ENCODE results near the gene NAIF1. TPM values are rescaled to one million over a fixed set of nuclear protein-coding genes. Genes with fewer than 3 reads are reported as not detected.

NAIF1 gene
- total RNA-seq, 4 donors from 2014 or later = 0.60 to 23.2 (median 14.0) TPM

DNA sequence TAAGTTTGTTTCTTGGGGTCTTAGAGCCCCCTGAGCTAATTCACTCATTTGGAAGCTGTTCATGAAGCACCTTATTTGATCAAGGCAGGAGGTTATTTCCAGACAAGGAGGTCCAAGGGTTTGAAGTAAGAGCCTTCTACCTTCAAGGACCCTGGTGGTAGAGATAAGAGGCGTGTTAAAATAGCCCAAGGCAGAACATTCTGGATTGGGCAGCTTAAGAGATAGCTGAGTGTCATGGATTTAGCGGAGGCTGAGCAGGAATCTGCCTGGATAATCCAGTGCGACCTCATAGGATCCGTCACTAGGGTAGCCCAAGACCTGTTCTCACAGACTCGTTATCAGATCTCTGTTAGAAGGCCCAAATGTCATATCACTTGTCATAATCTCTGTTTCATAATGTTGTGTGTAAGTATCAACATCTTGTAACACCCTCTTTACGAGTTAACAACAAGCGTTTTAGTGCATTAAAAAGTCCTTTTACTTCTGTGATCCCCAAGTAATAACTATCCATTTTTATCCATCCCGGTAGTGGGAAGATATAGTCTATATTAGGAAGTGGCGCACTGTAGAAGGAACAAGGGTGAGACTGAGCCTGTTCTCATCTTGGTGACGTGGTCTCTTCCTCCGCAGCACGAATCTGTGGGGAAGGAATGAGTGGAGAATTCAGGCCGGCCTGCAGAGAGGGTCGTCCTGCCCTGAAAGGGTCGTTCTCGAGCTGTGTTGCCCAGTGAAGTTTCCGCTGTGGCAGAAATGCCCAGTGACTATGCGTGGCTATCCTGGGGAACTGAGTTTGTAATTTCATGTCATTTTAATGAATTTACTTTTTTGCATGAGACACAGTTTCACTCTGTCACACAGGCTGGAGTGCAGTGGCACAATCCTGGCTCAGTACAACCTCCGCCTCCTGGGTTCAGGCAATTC lies 29.8 kb upstream of the NAIF1 start:
- Histone ChIP-seq H3K4me1 (peaks cover 36 to 76% (median 55%) of the 10 kb centered on the region in 4 donors), H3K9me3 (no peaks in the 10 kb centered on the region), H3K4me3 (no peak overlapping the region), H3K27me3 (no peaks in the 10 kb centered on the region), H3K27ac (peak overlapping the region; percentile 86 to 94 (median 92)), H3K36me3 (peaks cover 0 to 9% (median 2%) of the 10 kb centered on the region in 4 donors)
- 77 to 83% methylated on average over 10 to 19 of the region's 19 CpGs for WGBS, 2 donors (ENCODE audit: low coverage in 1 of 2)
- in situ Hi-C loops (cut with MboI; ENCODE audit: low pct_ligation_motif_present in 1 of 4, low pct_unique_long_range_greater_than_20kb in 1 of 4, low sequenced_read_pairs in 3 of 4) (no loop called here), intact Hi-C loops (cut with DNase I; ENCODE audit: low total_unique reads) (no loop called here)
- no peak for TF ChIP-seq EP300 (IDR thresholded peaks at IDR 0.05; ENCODE audit: low read depth)
- TF ChIP-seq POLR2AphosphoS5 (IDR thresholded peaks at IDR 0.05) = no peak
- TF ChIP-seq, protein P1, sequence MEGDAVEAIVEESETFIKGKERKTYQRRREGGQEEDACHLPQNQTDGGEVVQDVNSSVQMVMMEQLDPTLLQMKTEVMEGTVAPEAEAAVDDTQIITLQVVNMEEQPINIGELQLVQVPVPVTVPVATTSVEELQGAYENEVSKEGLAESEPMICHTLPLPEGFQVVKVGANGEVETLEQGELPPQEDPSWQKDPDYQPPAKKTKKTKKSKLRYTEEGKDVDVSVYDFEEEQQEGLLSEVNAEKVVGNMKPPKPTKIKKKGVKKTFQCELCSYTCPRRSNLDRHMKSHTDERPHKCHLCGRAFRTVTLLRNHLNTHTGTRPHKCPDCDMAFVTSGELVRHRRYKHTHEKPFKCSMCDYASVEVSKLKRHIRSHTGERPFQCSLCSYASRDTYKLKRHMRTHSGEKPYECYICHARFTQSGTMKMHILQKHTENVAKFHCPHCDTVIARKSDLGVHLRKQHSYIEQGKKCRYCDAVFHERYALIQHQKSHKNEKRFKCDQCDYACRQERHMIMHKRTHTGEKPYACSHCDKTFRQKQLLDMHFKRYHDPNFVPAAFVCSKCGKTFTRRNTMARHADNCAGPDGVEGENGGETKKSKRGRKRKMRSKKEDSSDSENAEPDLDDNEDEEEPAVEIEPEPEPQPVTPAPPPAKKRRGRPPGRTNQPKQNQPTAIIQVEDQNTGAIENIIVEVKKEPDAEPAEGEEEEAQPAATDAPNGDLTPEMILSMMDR (IDR thresholded peaks at IDR 0.05) = no peak
- no peak for TF ChIP-seq POLR2A (IDR thresholded peaks at IDR 0.05)
- no peak for DNase-seq

DNA sequence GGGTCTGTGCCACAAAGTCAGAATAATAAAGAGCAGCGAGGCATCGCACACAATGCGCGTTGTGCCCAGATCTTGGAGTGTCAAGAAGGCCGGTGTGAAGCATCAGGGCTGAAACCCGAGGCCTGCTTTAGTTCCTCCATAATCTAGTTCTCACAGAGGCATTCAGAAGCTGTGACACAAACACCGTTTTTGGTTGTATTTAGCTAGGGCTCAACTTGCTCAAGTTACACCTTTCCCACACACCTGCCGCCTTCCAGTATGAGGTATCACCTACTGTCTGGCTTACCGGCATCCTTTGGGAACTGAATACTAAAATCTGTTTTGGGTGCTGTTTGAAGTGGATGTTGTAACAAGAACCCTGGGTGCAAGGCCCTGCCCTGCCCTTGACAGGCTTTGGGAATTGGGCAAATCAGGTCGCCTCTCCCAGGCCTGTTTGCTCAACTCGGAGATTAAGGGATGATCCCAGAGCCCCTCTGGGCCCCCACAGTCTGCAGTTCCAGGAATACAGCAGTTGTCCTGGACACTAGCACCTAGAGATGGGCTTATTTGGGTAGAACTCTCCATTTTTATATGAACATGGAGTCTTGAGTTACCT lies 27.9 kb upstream of the NAIF1 start:
- H3K27ac ChIP-seq = peak overlapping the region; percentile 86 to 91 (median 88)
- WGBS, 2 donors (ENCODE audit: low coverage in 1 of 2) = 71 to 93% methylated on average over 3 to 11 of the region's 11 CpGs
- intact Hi-C loops (cut with DNase I; ENCODE audit: low total_unique reads) (no loop called here), in situ Hi-C loops (cut with MboI; ENCODE audit: low pct_ligation_motif_present in 1 of 4, low pct_unique_long_range_greater_than_20kb in 1 of 4, low sequenced_read_pairs in 3 of 4) (no loop called here)
- peaks cover 33 to 79% (median 57%) of the 10 kb centered on the region in 4 donors for H3K4me1 ChIP-seq
- no peak for DNase-seq
- TF ChIP-seq POLR2A (IDR thresholded peaks at IDR 0.05) (no peak), POLR2AphosphoS5 (IDR thresholded peaks at IDR 0.05) (no peak), EP300 (IDR thresholded peaks at IDR 0.05; ENCODE audit: low read depth) (no peak)
- TF ChIP-seq, protein P1 (IDR thresholded peaks at IDR 0.05) = no peak
- H3K36me3 ChIP-seq = no peaks in the 10 kb centered on the region
- no peak overlapping the region for H3K4me3 ChIP-seq
- no peaks in the 10 kb centered on the region for H3K27me3 ChIP-seq
- H3K9me3 ChIP-seq = no peaks in the 10 kb centered on the region

DNA sequence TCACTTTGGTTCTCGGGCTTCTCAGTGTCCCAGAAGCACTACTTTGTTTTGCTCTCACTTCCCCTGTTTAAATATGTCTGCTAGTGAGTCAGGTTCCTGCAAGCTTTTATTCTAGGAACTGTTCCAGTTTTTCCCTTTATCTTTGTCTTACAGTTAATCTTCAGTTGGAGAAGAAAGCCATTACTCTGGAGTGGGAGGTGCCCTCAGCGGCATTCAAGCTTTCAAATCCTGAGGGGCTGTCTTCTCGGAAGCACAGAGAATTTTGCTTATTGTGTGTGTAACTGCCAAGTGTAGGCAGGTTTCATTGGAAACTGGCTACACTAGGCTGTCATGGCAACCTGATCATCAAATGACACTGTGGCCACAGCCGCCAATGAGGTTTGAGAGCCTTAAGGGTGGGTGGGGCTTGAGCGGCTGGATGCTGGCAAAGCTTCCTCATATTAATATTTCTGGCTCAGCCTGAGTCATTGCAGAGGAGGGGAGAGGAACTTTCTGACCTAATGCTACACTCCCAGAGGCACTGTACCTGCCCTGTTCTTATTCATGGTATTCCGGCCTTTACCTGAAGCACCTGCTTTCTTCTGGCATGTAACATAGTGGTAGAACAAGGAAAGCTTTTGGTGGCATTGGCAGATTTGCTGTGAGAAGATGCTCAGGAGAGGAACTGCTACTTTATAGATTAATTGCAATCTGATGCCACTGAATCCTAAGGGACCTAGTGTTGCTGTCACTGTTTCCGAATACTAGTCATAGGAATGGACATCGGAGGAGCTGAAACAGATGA lies 27.2 kb upstream of the NAIF1 start:
- intact Hi-C loops (cut with DNase I; ENCODE audit: low total_unique reads) (no loop called here), in situ Hi-C loops (cut with MboI; ENCODE audit: low pct_ligation_motif_present in 1 of 4, low pct_unique_long_range_greater_than_20kb in 1 of 4, low sequenced_read_pairs in 3 of 4) (no loop called here)
- Histone ChIP-seq H3K4me3 (no peak overlapping the region), H3K27ac (peak overlapping the region; percentile 86 to 91 (median 88)), H3K36me3 (no peaks in the 10 kb centered on the region), H3K27me3 (no peaks in the 10 kb centered on the region), H3K4me1 (peaks cover 26 to 72% (median 50%) of the 10 kb centered on the region in 4 donors), H3K9me3 (no peaks in the 10 kb centered on the region)
- TF ChIP-seq POLR2A (IDR thresholded peaks at IDR 0.05) (peak; percentile 41), POLR2AphosphoS5 (IDR thresholded peaks at IDR 0.05) (peak; percentile 70 to 82 (median 77))
- TF ChIP-seq, protein P1 (IDR thresholded peaks at IDR 0.05) = no peak
- WGBS, 2 donors (ENCODE audit: low coverage in 1 of 2) = 23 to 53% methylated on average over 3 to 8 of the region's 8 CpGs
- peak; percentile 88 for DNase-seq

DNA sequence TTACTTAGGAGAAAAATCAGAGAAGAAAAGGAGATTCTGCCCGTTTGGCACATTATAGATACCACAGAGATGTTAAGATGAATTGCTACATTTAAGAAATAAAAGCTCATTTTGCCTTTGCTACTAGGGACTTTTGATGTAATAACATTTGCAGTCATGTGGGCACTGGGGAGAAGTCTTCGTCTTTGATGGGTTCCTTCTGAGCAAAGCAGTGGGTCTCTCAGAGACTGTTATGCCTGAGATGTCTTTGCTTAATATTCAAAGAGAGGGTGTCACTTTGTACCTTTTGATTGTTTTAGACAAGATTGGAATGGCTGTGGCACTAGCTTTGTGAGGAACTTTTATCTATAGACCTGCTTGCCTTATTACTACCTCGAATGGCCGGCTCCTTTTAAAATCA lies 25.9 kb upstream of the NAIF1 start:
- Histone ChIP-seq H3K27ac (peak overlapping the region; percentile 86 to 91 (median 88)), H3K27me3 (no peaks in the 10 kb centered on the region), H3K4me1 (peaks cover 20 to 72% (median 43%) of the 10 kb centered on the region in 4 donors), H3K9me3 (no peaks in the 10 kb centered on the region), H3K4me3 (no peak overlapping the region), H3K36me3 (no peaks in the 10 kb centered on the region)
- intact Hi-C loops (cut with DNase I; ENCODE audit: low total_unique reads) = no loop called here
- no peak for TF ChIP-seq EP300 (IDR thresholded peaks at IDR 0.05; ENCODE audit: low read depth)
- TF ChIP-seq POLR2AphosphoS5 (IDR thresholded peaks at IDR 0.05) = no peak
- TF ChIP-seq, protein P1 (IDR thresholded peaks at IDR 0.05) = no peak
- TF ChIP-seq POLR2A (IDR thresholded peaks at IDR 0.05) = no peak
- in situ Hi-C loops (cut with MboI; ENCODE audit: low pct_ligation_motif_present in 1 of 4, low pct_unique_long_range_greater_than_20kb in 1 of 4, low sequenced_read_pairs in 3 of 4) = no loop called here
- 62 to 79% methylated on average over 2 to 4 of the region's 4 CpGs for WGBS, 2 donors (ENCODE audit: low coverage in 1 of 2)
- no peak for DNase-seq

Data from transverse colon (tissue), 4 donors.